Measurements from ENCODE around the gene MGAT4B. TPM values are rescaled to one million over a fixed set of nuclear protein-coding genes. Genes with fewer than 3 reads are reported as not detected.
A peak's percentile ranks its signal among the peaks of the same experiment; 100 is the strongest.

The MGAT4B gene
- total RNA-seq, 1 donor from 2014 or later, result 198 TPM

DNA sequence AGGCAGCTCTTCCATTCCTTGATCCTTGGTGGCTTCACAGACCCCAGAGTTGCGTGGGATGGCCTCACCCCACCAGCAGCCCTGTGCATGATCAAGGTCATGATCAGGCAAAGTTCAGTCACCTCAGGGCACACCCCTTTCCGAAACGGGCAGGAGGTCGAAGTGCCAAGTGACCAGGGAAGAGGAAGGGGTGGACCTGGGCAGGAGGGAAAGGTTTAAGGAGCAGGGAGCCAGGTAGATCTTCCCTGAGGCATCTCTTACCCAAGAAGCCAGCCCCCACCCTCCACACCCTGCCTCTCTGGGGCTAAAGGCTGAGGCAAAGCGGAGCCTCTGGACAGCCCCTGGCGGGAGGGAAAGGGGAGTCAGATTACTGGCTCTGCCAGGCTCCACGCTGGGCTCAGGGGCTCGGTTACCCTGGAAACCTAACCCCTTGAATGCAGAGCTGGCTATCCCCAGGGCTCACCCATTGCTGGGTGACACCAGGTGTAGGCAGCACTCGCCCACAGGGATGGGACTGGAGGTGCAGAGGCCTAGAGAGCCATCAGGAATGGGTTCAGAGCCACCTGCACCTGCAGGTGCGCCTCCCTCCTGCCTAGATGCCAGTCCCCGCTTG lies 3.6 kb downstream of the MGAT4B start:
- H3K9me3 Mint-ChIP-seq (ENCODE audit: unreplicated experiment), result no peaks in the 10 kb centered on the region
- H3K27me3 Mint-ChIP-seq (ENCODE audit: unreplicated experiment), result no peaks in the 10 kb centered on the region
- H3K4me1 Mint-ChIP-seq (ENCODE audit: unreplicated experiment), result peaks cover 25% of the 10 kb centered on the region
- no peak overlapping the region for H3K4me3 Mint-ChIP-seq (ENCODE audit: unreplicated experiment)
- TF ChIP-seq, protein P1, sequence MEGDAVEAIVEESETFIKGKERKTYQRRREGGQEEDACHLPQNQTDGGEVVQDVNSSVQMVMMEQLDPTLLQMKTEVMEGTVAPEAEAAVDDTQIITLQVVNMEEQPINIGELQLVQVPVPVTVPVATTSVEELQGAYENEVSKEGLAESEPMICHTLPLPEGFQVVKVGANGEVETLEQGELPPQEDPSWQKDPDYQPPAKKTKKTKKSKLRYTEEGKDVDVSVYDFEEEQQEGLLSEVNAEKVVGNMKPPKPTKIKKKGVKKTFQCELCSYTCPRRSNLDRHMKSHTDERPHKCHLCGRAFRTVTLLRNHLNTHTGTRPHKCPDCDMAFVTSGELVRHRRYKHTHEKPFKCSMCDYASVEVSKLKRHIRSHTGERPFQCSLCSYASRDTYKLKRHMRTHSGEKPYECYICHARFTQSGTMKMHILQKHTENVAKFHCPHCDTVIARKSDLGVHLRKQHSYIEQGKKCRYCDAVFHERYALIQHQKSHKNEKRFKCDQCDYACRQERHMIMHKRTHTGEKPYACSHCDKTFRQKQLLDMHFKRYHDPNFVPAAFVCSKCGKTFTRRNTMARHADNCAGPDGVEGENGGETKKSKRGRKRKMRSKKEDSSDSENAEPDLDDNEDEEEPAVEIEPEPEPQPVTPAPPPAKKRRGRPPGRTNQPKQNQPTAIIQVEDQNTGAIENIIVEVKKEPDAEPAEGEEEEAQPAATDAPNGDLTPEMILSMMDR (IDR thresholded peaks at IDR 0.05), result no peak
- H3K36me3 Mint-ChIP-seq (ENCODE audit: unreplicated experiment), result peaks cover 16% of the 10 kb centered on the region
- no peak overlapping the region for H3K27ac Mint-ChIP-seq (ENCODE audit: unreplicated experiment)
- DNase-seq (ENCODE audit: extremely low spot score, unreplicated experiment), result no peak

DNA sequence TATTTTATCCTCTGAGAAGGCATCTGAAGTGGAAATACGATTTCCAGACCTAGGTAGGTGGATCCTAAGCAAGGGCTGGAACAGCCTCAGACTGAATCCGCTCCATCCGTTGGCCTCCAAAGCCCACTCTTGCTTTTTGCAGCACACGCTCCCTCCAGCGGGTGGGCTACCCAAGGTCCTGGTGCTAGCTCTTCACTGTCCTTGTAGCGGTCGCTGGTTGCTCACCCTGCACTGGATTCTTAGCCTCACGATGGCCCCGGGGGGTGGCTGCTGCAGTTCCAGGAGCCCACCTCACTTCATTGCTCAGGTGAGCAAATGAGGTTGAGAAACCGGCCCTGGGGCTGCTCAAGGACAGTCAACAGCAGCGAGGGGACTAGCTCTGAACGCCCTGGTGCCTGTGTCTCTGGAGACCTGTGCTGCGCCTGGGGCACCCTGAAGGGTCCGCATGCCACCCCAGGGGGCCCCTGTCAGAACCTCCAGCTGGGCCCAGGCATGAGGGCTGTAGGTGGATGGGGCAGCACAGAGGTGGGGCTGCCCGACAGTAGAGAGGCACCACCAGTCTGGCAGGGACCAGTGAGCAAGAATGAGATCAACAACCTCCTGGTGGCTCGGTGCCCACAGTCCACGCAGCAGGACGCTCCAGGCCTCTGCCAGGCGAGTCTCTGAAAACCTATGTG lies 4.3 kb downstream of the MGAT4B start:
- no peak for DNase-seq (ENCODE audit: extremely low spot score, unreplicated experiment)
- peaks cover 24% of the 10 kb centered on the region for H3K4me1 Mint-ChIP-seq (ENCODE audit: unreplicated experiment)
- no peaks in the 10 kb centered on the region for H3K9me3 Mint-ChIP-seq (ENCODE audit: unreplicated experiment)
- H3K27ac Mint-ChIP-seq (ENCODE audit: unreplicated experiment), result no peak overlapping the region
- no peaks in the 10 kb centered on the region for H3K27me3 Mint-ChIP-seq (ENCODE audit: unreplicated experiment)
- TF ChIP-seq, protein P1 (IDR thresholded peaks at IDR 0.05), result no peak
- peaks cover 16% of the 10 kb centered on the region for H3K36me3 Mint-ChIP-seq (ENCODE audit: unreplicated experiment)
- no peak overlapping the region for H3K4me3 Mint-ChIP-seq (ENCODE audit: unreplicated experiment)

GRCh38 chr5:179801304-179802206 lies 5.1 kb downstream of the MGAT4B start:
- H3K36me3 Mint-ChIP-seq (ENCODE audit: unreplicated experiment), result peaks cover 20% of the 10 kb centered on the region
- no peaks in the 10 kb centered on the region for H3K9me3 Mint-ChIP-seq (ENCODE audit: unreplicated experiment)
- DNase-seq (ENCODE audit: extremely low spot score, unreplicated experiment), result no peak
- H3K27ac Mint-ChIP-seq (ENCODE audit: unreplicated experiment), result no peak overlapping the region
- no peaks in the 10 kb centered on the region for H3K27me3 Mint-ChIP-seq (ENCODE audit: unreplicated experiment)
- H3K4me3 Mint-ChIP-seq (ENCODE audit: unreplicated experiment), result no peak overlapping the region
- peaks cover 29% of the 10 kb centered on the region for H3K4me1 Mint-ChIP-seq (ENCODE audit: unreplicated experiment)
- TF ChIP-seq, protein P1 (IDR thresholded peaks at IDR 0.05), result peak; percentile 51

GRCh38 chr5:179800696-179801201 lies 5.9 kb downstream of the MGAT4B start:
- H3K27me3 Mint-ChIP-seq (ENCODE audit: unreplicated experiment), result no peaks in the 10 kb centered on the region
- TF ChIP-seq, protein P1 (IDR thresholded peaks at IDR 0.05), result no peak
- peaks cover 29% of the 10 kb centered on the region for H3K4me1 Mint-ChIP-seq (ENCODE audit: unreplicated experiment)
- H3K27ac Mint-ChIP-seq (ENCODE audit: unreplicated experiment), result no peak overlapping the region
- H3K9me3 Mint-ChIP-seq (ENCODE audit: unreplicated experiment), result no peaks in the 10 kb centered on the region
- DNase-seq (ENCODE audit: extremely low spot score, unreplicated experiment), result no peak
- H3K36me3 Mint-ChIP-seq (ENCODE audit: unreplicated experiment), result peaks cover 20% of the 10 kb centered on the region
- no peak overlapping the region for H3K4me3 Mint-ChIP-seq (ENCODE audit: unreplicated experiment)

All from osteocyte (in vitro differentiated cells).